ENCODE data around the gene ENPEP.

DNA sequence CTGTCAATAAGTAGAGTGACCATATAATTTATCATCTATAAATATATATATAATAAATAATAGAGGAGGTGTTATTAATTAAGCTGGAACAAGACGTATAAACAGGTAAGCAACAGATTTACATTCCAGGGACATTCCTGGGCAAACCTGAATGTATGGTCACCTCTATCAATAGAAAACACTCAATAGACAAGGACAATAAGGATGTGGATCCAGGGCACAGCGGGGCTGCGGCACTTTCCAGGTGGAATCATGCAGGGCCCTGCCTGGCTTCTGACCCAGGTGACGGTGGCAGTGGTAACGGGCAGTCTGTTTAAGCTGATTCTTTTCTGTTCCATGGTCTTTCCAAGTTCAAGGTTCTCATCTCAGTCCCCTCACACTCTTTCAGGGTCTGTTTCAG, 22.5 kb downstream of the ENPEP start:
- TF ChIP-seq, protein P1, sequence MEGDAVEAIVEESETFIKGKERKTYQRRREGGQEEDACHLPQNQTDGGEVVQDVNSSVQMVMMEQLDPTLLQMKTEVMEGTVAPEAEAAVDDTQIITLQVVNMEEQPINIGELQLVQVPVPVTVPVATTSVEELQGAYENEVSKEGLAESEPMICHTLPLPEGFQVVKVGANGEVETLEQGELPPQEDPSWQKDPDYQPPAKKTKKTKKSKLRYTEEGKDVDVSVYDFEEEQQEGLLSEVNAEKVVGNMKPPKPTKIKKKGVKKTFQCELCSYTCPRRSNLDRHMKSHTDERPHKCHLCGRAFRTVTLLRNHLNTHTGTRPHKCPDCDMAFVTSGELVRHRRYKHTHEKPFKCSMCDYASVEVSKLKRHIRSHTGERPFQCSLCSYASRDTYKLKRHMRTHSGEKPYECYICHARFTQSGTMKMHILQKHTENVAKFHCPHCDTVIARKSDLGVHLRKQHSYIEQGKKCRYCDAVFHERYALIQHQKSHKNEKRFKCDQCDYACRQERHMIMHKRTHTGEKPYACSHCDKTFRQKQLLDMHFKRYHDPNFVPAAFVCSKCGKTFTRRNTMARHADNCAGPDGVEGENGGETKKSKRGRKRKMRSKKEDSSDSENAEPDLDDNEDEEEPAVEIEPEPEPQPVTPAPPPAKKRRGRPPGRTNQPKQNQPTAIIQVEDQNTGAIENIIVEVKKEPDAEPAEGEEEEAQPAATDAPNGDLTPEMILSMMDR (IDR thresholded peaks at IDR 0.05 in 2 of 3, conservative IDR thresholded peaks at IDR 0.05 in 1 of 3; ENCODE audit: control insufficient read depth in 2 of 3, extremely low read depth in 1 of 3, insufficient read depth in 1 of 3, low read depth in 3 of 3, low read length in 3 of 3), result no peak
- TF ChIP-seq, protein P2, sequence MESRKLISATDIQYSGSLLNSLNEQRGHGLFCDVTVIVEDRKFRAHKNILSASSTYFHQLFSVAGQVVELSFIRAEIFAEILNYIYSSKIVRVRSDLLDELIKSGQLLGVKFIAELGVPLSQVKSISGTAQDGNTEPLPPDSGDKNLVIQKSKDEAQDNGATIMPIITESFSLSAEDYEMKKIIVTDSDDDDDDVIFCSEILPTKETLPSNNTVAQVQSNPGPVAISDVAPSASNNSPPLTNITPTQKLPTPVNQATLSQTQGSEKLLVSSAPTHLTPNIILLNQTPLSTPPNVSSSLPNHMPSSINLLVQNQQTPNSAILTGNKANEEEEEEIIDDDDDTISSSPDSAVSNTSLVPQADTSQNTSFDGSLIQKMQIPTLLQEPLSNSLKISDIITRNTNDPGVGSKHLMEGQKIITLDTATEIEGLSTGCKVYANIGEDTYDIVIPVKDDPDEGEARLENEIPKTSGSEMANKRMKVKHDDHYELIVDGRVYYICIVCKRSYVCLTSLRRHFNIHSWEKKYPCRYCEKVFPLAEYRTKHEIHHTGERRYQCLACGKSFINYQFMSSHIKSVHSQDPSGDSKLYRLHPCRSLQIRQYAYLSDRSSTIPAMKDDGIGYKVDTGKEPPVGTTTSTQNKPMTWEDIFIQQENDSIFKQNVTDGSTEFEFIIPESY (IDR thresholded peaks at IDR 0.05), result no peak
- TF ChIP-seq NFXL1 (IDR thresholded peaks at IDR 0.05; ENCODE audit: borderline replicate concordance) (no peak), BCL11A (IDR thresholded peaks at IDR 0.05; ENCODE audit: low read depth, low read length) (no peak), POLR2A (IDR thresholded peaks at IDR 0.05; ENCODE audit: low read depth, low read length) (no peak), RAD21 (IDR thresholded peaks at IDR 0.05; ENCODE audit: insufficient read depth, low read depth, low read length) (no peak), SIX5 (IDR thresholded peaks at IDR 0.05; ENCODE audit: low read depth, low read length, severe bottlenecking) (no peak)
- TF ChIP-seq, protein P3, sequence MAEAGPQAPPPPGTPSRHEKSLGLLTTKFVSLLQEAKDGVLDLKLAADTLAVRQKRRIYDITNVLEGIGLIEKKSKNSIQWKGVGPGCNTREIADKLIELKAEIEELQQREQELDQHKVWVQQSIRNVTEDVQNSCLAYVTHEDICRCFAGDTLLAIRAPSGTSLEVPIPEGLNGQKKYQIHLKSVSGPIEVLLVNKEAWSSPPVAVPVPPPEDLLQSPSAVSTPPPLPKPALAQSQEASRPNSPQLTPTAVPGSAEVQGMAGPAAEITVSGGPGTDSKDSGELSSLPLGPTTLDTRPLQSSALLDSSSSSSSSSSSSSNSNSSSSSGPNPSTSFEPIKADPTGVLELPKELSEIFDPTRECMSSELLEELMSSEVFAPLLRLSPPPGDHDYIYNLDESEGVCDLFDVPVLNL (IDR thresholded peaks at IDR 0.05; ENCODE audit: low read depth, low read length), result no peak

All from GM12878 (cell line).